LNCaP clone FGC (cell line): ENCODE data around the gene BLVRB.
"Not testable (repeated sequence)": the region's sequence is repeated elsewhere in the genome, so short reads cannot be mapped to it uniquely, and the experiment has no call there.

ENCODE experiments used
- DNase-seq: peaks from one replicate; pipeline ENCODE4 v3.0.0-alpha.2; 2011; ENCODE audit warnings: low read depth
- H3K4me3 ChIP-seq: 2 replicates; pipeline ENCODE4 v1.5.1; 2011; ENCODE audit warnings: mild to moderate bottlenecking, low read depth, low read length, control low read depth
- TF ChIP-seq, protein P1 (sequence below): IDR thresholded peaks from 2 replicates; pipeline ENCODE4 v1.5.1; 2012; ENCODE audit warnings: mild to moderate bottlenecking; ENCODE audit not compliant: control insufficient read depth, insufficient read depth; ENCODE audit errors: extremely low read depth

BLVRB gene

DNA sequence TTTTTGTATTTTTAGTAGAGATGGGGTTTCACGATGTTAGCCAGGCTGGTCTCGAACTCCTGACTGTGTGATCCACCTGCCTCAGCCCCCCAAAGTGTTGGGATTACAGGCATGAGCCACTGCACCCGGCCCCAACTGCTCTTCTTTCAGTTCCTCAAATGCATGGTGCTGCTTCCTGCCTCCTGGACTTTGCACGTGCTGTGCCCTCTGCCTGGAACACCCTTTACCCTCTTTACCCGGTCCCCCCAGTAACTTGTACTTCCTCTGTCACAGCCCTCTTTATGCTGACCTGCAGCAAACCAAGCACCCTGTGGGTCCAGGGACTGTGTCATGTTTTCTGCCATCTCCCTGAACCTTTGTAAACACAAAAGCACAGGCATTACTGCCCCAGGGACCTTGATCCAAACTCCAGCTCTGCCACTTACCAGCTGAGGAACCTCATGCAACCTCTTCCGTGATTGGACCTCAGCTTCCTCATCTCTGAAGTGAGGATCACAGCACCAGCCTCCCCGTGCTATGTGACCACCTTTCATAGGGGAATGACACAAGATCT is 3.8 kb downstream of the BLVRB start:
- DNase-seq: peak; percentile 82
- TF ChIP-seq, protein P1, sequence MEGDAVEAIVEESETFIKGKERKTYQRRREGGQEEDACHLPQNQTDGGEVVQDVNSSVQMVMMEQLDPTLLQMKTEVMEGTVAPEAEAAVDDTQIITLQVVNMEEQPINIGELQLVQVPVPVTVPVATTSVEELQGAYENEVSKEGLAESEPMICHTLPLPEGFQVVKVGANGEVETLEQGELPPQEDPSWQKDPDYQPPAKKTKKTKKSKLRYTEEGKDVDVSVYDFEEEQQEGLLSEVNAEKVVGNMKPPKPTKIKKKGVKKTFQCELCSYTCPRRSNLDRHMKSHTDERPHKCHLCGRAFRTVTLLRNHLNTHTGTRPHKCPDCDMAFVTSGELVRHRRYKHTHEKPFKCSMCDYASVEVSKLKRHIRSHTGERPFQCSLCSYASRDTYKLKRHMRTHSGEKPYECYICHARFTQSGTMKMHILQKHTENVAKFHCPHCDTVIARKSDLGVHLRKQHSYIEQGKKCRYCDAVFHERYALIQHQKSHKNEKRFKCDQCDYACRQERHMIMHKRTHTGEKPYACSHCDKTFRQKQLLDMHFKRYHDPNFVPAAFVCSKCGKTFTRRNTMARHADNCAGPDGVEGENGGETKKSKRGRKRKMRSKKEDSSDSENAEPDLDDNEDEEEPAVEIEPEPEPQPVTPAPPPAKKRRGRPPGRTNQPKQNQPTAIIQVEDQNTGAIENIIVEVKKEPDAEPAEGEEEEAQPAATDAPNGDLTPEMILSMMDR: no peak
- H3K4me3 ChIP-seq: no peak overlapping the region

DNA sequence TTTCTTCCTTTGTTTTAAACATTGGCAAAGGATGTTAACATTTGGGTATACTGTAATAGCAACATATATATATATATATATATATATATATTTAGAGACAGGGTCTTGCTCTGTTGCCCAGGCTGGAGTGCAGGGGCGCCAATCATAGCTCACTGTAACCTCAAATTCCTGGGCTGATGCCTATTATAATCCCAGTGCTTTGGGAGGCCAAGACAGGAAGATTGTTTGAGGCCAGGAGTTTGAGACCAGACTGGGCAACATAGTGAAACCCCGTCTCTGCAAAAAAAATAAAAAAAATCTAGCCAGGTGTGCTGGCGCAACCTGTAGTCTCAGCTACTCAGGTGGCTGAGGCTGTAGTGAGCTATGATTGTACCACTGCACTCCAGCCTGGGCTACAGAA is 5.4 kb downstream of the BLVRB start:
- DNase-seq: no peak
- TF ChIP-seq, protein P1: no peak
- H3K4me3 ChIP-seq: no peak overlapping the region

DNA sequence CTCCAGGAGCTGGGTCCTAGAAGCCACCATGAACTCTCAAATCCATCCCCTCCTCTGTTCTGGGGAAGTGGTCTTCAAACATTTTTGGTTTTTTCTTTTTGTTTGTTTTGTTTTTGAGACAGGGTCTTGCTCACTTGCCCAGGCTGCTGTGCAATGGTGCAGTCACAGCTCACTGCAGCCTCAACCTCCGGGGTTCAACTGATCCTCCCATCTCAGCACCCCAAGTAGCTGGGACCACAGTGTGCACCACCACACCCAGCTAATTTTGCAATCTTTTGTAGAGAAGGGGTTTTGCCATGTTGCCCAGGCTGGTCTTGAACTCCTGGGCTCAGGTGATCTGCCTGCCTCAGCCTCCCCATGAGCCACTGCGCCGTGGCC is 7.0 kb downstream of the BLVRB start:
- TF ChIP-seq, protein P1: no peak
- H3K4me3 ChIP-seq: no peak overlapping the region
- DNase-seq: no peak

DNA sequence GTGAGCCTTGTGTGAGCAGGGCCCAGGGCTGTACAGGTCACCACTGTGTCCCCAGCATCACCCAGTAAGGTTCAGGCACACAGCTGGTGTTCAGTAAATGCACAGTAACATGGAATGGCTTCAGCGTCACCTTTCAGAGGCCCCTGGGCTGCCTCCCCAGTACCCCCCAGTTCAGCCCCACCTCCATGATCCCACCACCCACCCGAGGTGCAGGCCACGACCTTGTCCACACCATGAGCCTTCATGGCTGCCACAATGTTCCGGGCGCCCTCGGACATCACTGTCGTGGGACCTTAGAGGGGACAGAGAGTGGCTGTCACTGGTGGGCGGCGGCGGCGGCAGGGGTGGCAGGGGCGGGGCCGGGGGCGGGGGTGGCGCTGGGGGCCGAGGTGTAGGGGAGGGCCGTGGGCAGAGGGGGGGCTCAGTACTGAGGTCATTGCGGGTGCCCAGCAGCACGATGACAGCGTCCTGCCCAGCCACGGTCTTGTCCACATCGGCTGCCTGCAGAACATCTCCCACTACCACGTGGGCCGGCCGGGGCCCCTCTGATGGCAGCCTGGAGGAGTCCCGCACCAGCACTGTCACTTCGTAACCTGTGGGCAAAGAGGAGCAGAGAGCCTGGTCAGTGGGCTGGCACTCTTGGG is 7.5 kb downstream of the BLVRB start:
- no peak overlapping the region for H3K4me3 ChIP-seq
- no peak for DNase-seq
- TF ChIP-seq, protein P1: no peak

DNA sequence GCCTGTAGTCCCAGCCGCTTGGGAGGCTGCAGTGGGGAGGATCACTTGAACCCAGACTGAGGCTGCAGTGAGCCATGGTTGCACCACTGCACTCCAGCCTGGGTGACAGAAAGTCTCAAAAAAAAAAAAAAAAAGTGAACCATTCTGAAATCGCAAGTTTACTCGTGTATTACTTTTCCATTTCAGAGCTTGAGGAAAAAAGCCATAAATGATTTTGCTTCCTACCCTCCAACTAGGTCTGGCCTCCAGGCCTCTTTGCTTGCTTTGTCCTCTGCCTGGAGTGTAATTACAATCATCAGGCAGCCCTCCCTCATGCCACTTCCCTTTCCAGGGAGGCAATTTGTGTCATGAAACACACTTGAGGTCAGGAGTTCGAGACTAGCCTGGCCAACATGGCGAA is 8.5 kb downstream of the BLVRB start:
- H3K4me3 ChIP-seq: no peak overlapping the region
- TF ChIP-seq, protein P1: no peak
- DNase-seq: no peak

DNA sequence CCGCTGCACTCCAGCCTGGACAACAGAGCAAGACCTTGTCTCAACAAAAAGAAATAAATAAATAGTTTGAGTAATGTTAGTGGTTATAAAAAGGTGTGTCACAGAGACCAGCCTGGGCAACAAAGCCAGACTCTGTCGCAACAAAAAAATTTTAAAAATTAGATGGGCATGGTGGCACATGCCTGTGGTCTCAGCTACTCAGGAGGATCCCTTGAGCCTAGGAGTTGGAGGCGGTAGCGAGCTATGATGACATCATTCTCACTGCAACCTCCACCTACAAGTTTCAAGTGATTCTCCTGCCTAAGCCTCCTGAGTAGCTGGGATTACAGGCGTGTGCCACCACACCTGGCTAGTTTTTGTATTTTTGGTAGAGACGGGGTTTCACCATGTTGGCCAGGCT is 11.6 kb downstream of the BLVRB start:
- DNase-seq: not testable (repeated sequence)

DNA sequence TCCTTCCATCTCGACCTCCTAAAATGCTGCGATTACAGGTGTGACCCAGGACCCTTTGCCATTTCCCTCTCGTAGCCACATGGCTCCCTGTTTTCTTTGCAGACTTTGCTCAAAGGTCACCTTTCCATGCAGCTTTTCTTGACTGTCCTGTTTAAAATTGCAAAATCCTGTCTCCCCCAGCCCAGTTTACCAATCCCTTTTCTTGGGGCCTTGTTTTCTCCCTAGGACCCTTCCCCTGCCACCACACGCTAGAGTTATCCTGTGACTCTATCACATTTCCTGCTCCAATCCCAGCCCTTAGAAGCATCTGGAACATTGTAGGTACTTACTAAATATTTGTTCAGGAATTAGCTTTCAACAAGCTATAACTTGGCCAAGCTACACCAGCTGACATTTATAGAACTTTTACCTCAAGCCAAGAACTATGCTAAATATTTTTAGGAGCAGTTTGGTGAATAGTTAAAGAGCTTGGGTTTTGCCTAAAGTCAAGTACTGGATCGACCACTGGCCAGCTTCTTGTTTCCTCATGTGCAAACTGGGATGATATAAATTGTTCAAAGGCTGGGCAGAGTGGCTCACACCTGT is 12.3 kb downstream of the BLVRB start:
- TF ChIP-seq, protein P1: no peak
- peak; percentile 59 for DNase-seq
- H3K4me3 ChIP-seq: no peak overlapping the region

More for the DNA sequence above, 11.6 kb downstream of the BLVRB start:
- H3K4me3 ChIP-seq: not testable (repeated sequence)
